NB4 (cell line): ENCODE results near the gene GRID1.

ENCODE experiments used
- CTCF ChIP-seq: IDR thresholded peaks from one replicate; pipeline ENCODE4 v1.5.1; 2012; ENCODE audit warnings: low read depth, low read length
- MAX ChIP-seq: IDR thresholded peaks from 2 replicates; pipeline ENCODE4 v1.6.1; 2011; ENCODE audit warnings: low read depth, low read length
- POLR2A ChIP-seq: IDR thresholded peaks from 2 replicates; pipeline ENCODE4 v1.6.1; 2011; ENCODE audit warnings: mild to moderate bottlenecking; ENCODE audit not compliant: insufficient read length; ENCODE audit errors: extremely low read depth

GRCh38 chr10:86310702-86311101 lies 55.9 kb downstream of the GRID1 start:
- TF ChIP-seq POLR2A (no peak), CTCF (no peak), MAX (no peak)
